Uterus (tissue), 2 donors: Measurements from ENCODE around the gene SMIM38.
"Not testable (repeated sequence)": the region's sequence is repeated elsewhere in the genome, so short reads cannot be mapped to it uniquely, and the experiment has no call there.

Source experiments
- POLR2A ChIP-seq, 2 donors: fragments of 450-650 bp; IDR thresholded peaks; one replicate each; pipeline ENCODE4 v1.6.1; 2016; ENCODE audit warnings: antibody characterized with exemption in 2 of 2, mild to moderate bottlenecking in 1 of 2, moderate library complexity in 1 of 2
- TF ChIP-seq, protein P1 (sequence below), 4 experiments: fragments of 200-600 bp in 2 of 4; fragments of 450-650 bp in 2 of 4; sonication (generic) in 2 of 4; IDR thresholded peaks; one replicate each; pipeline ENCODE4 v1.5.1; 2016 to 2019; ENCODE audit warnings: antibody characterized with exemption in 4 of 4, mild to moderate bottlenecking in 2 of 4, moderate library complexity in 1 of 4

DNA sequence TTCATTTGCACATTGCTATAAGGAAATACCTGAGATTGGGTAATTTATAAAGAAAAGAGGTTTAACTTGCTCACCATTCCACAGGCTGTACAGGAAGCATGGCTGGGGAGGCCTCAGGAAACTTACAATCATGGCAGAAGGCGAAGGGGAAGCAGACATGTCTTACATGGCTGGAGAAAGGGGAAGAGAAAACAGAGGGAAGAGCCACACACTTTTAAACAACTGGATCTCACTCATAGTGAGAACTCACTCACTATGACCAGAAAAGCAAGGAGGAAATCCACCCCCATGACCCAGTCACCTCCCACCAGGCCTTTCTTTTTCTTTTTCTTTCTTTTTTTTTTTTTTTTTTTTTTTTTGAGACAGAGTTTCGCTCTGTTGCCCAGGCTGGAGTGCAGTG, 21.6 kb upstream of the SMIM38 start:
- TF ChIP-seq, protein P1, sequence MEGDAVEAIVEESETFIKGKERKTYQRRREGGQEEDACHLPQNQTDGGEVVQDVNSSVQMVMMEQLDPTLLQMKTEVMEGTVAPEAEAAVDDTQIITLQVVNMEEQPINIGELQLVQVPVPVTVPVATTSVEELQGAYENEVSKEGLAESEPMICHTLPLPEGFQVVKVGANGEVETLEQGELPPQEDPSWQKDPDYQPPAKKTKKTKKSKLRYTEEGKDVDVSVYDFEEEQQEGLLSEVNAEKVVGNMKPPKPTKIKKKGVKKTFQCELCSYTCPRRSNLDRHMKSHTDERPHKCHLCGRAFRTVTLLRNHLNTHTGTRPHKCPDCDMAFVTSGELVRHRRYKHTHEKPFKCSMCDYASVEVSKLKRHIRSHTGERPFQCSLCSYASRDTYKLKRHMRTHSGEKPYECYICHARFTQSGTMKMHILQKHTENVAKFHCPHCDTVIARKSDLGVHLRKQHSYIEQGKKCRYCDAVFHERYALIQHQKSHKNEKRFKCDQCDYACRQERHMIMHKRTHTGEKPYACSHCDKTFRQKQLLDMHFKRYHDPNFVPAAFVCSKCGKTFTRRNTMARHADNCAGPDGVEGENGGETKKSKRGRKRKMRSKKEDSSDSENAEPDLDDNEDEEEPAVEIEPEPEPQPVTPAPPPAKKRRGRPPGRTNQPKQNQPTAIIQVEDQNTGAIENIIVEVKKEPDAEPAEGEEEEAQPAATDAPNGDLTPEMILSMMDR (IDR thresholded peaks at IDR 0.05), result not testable (repeated sequence)
- TF ChIP-seq POLR2A (IDR thresholded peaks at IDR 0.05), result not testable (repeated sequence)
